GM06990 (cell line): ENCODE results near the gene TC2N.

Experiments used
- DNase-seq: peaks from one replicate; pipeline ENCODE4 v3.0.0-alpha.2; 2011; ENCODE audit not compliant: insufficient read length; ENCODE audit errors: extremely low read depth
- H3K27me3 ChIP-seq: replicated peaks from 2 replicates; pipeline ENCODE4 v1.6.0; 2011; ENCODE audit warnings: low read length; ENCODE audit not compliant: control insufficient read depth, insufficient read depth
- H3K36me3 ChIP-seq: 2 replicates; pipeline ENCODE4 v1.5.1; 2011; ENCODE audit warnings: low read length; ENCODE audit not compliant: control insufficient read depth, insufficient read depth
- H3K4me3 ChIP-seq: replicated peaks from 2 replicates; pipeline ENCODE4 v1.5.1; 2011; ENCODE audit warnings: low read depth, mild to moderate bottlenecking, control low read depth, low read length
- CTCF ChIP-seq: IDR thresholded peaks from 2 replicates; pipeline ENCODE4 v1.5.1; 2011; ENCODE audit warnings: low read length, control low read depth, mild to moderate bottlenecking, inconsistent platforms; ENCODE audit not compliant: insufficient read depth, poor library complexity, severe bottlenecking

TC2N gene

GRCh38 chr14:91904956-91905645 lies 37.8 kb upstream of the TC2N start:
- Histone ChIP-seq H3K4me3 (no peak overlapping the region), H3K27me3 (no peaks in the 10 kb centered on the region; the same call in 1 of the 2 replicates), H3K36me3 (no peaks in the 10 kb centered on the region)
- DNase-seq = no peak
- no peak for TF ChIP-seq CTCF

GRCh38 chr14:91904483-91904882 lies 37.1 kb upstream of the TC2N start:
- no peaks in the 10 kb centered on the region for H3K36me3 ChIP-seq
- no peak overlapping the region for H3K4me3 ChIP-seq
- DNase-seq = no peak
- H3K27me3 ChIP-seq = no peaks in the 10 kb centered on the region; the same call in 1 of the 2 replicates
- no peak for TF ChIP-seq CTCF

- H3K27me3 ChIP-seq = no peaks in the 10 kb centered on the region; the same call in 1 of the 2 replicates
- no peak for TF ChIP-seq CTCF
- no peaks in the 10 kb centered on the region for H3K36me3 ChIP-seq
- H3K4me3 ChIP-seq = no peak overlapping the region
- DNase-seq = no peak
These were observed 35.7 kb upstream of the TC2N start for GRCh38 chr14:91903070-91903469.

- no peak for TF ChIP-seq CTCF
- no peak for DNase-seq
- Histone ChIP-seq H3K4me3 (no peak overlapping the region), H3K27me3 (no peaks in the 10 kb centered on the region; the same call in 1 of the 2 replicates), H3K36me3 (no peaks in the 10 kb centered on the region)
These were observed 35.0 kb upstream of the TC2N start for GRCh38 chr14:91902336-91902735.

GRCh38 chr14:91901449-91902226 lies 34.3 kb upstream of the TC2N start:
- H3K27me3 ChIP-seq = no peaks in the 10 kb centered on the region; the same call in 1 of the 2 replicates
- H3K36me3 ChIP-seq = no peaks in the 10 kb centered on the region
- DNase-seq = no peak
- H3K4me3 ChIP-seq = no peak overlapping the region
- no peak for TF ChIP-seq CTCF
